Activated CD8-positive, alpha-beta memory T cell treated with anti-CD3 and anti-CD28 coated beads, Interleukin-2, amount 10 ng/mL, durations not matched to agents 7 days and 5 days (primary cell): ENCODE data around the gene DMD. TPM values are rescaled to one million over a fixed set of nuclear protein-coding genes. Genes with fewer than 3 reads are reported as not detected.

ENCODE experiments used
- ATAC-seq: fragments of 150-1000 bp; cut with Tn5 transposase; one replicate; pipeline ENCODE4 v1.10.0; 2021; ENCODE audit warnings: moderate library complexity
- CTCF ChIA-PET: fragments of 350-600 bp; sonication (Branson Sonifier 250); formaldehyde crosslinking; loops from one replicate; lab custom pipeline; 2021; ENCODE audit warnings: antibody characterized with exemption; lab: Charles Lee
- DNase-seq: peaks from one replicate; pipeline ENCODE4 v3.0.0-alpha.2; 2020
- H3K27ac Mint-ChIP-seq: one replicate; pipeline ENCODE4 v1.8.0; 2021; ENCODE audit warnings: mild to moderate bottlenecking, mixed read lengths
- H3K27me3 Mint-ChIP-seq: one replicate; pipeline ENCODE4 v1.8.0; 2021; ENCODE audit warnings: mixed read lengths
- H3K36me3 Mint-ChIP-seq: one replicate; pipeline ENCODE4 v1.8.0; 2021; ENCODE audit warnings: mild to moderate bottlenecking, mixed read lengths
- H3K4me1 Mint-ChIP-seq: one replicate; pipeline ENCODE4 v1.8.0; 2021; ENCODE audit warnings: mixed read lengths
- H3K4me3 Mint-ChIP-seq: one replicate; pipeline ENCODE4 v1.8.0; 2021; ENCODE audit warnings: mild to moderate bottlenecking, moderate library complexity, mixed read lengths
- H3K9me3 Mint-ChIP-seq: one replicate; pipeline ENCODE4 v1.8.0; 2022; ENCODE audit warnings: low read depth, mixed read lengths
- total RNA-seq, 2 experiments: library from RNA; stranded (reverse); gene quantifications; one replicate each; pipeline ENCODE4 v1.2.3, GENCODE V29; 2021

Gene DMD
- total RNA-seq, 2 experiments from 2014 or later = 0.32 to 8.4 TPM

DNA sequence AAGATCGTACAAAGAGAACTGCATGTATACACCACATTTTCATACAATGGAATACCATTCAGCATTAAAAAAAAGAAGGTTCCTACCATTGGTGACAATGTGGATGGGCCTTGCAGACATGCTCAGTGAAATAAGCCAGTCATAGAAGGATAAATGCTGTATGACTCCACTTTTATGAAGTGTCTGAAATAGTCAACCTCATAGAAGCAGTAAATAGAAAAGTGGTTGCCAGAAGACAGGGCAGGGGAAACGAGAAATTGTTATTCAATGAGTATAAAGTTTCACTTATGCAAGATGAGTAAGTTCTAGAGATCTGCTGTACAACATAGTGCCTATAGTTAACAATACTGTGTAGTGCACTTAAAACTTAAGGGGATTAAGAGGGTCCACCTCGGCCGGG lies 1882.1 kb downstream of the DMD start:
- ATAC-seq (no peak), DNase-seq (no peak)
- Mint-ChIP-seq H3K36me3 (no peaks in the 10 kb centered on the region), H3K27me3 (no peaks in the 10 kb centered on the region), H3K4me1 (no peaks in the 10 kb centered on the region), H3K9me3 (peaks cover 2% of the 10 kb centered on the region), H3K27ac (no peak overlapping the region), H3K4me3 (no peak overlapping the region)
- CTCF ChIA-PET = no interaction called here

DNA sequence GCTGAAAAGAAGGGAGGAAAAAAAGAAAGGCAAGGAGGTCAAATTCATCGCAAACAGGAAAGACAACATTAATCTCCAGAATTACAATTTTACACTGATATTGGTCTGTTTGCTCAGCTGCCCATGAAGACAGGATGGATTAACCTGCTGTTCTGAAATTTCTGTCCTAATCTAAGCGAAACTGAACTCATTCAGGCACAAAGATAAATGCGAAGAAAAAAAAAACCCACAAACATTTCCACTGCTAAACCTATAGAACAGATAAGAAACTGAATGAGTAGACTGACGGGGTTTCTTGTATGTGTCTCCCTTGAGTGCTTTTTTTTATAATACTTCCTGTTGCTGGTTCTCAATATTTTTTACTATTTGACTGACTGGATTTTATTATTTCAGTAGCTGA lies 1887.7 kb downstream of the DMD start:
- DNase-seq (no peak), ATAC-seq (no peak)
- H3K36me3 Mint-ChIP-seq = no peaks in the 10 kb centered on the region
- peaks cover 2% of the 10 kb centered on the region for H3K9me3 Mint-ChIP-seq
- H3K4me1 Mint-ChIP-seq = no peaks in the 10 kb centered on the region
- H3K4me3 Mint-ChIP-seq = no peak overlapping the region
- H3K27me3 Mint-ChIP-seq = no peaks in the 10 kb centered on the region
- CTCF ChIA-PET = no interaction called here
- H3K27ac Mint-ChIP-seq = no peak overlapping the region

DNA sequence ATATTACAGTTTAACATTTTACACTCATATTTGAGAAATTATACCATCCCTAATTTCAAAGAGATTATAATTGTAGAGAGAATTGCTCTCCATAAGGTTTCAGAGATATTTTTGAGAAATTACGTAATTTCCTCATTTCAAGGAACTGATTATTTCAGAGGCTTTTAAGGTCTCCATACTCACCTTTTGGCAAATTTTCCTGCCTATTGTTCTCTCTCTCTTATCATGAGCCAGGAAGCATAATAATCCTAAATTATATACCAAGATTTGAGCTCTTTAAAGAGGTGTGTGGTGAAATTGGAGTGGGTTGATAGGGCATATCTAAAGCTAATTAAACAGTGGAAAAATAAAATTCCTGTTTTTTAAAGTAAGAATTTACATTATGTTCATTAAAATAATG lies 1890.6 kb downstream of the DMD start:
- H3K9me3 Mint-ChIP-seq = no peaks in the 10 kb centered on the region
- H3K27me3 Mint-ChIP-seq = no peaks in the 10 kb centered on the region
- H3K4me3 Mint-ChIP-seq = no peak overlapping the region
- no peak for DNase-seq
- no peak for ATAC-seq
- no peaks in the 10 kb centered on the region for H3K4me1 Mint-ChIP-seq
- H3K27ac Mint-ChIP-seq = no peak overlapping the region
- no peaks in the 10 kb centered on the region for H3K36me3 Mint-ChIP-seq
- CTCF ChIA-PET = no interaction called here

DNA sequence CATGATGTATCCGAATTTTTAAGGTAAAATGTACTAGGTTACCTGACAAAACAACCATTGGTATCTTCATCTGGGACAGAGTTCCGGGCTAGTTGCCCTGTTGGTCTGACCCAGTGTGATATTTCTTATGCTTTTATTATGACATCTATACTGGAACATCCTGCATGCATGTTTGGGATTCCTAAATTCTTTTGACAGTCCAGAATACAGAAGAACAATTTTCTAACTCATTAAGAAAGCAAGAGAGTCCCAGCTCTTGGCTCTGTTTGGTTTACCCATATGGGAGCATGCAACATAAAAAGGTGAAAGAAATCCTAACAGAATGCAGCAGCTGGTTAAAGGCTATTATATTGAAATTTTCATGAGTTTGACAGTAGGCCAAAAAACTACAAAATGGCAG lies 1891.8 kb downstream of the DMD start:
- Mint-ChIP-seq H3K4me3 (no peak overlapping the region), H3K27ac (no peak overlapping the region), H3K36me3 (no peaks in the 10 kb centered on the region), H3K27me3 (no peaks in the 10 kb centered on the region), H3K9me3 (no peaks in the 10 kb centered on the region), H3K4me1 (no peaks in the 10 kb centered on the region)
- ATAC-seq (no peak), DNase-seq (no peak)
- CTCF ChIA-PET = no interaction called here

DNA sequence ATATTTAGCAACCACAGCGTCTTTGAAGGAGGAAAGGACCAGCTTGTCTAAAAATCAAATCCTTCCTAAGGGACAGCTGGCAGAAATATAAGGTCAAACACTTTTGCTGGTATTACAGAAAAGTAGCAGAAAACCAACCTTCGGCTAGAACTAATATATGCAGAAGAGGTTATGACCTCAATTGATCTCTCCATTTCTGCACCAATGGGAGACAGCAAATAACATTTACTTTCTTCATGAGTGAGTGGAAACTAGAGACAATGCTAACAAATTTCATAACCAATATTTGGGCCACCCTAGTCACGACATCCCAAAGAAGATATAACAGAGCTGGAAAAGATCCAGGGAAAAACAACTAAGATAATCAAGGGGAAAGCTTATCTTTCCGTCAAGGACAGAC lies 1892.5 kb downstream of the DMD start:
- Mint-ChIP-seq H3K27me3 (no peaks in the 10 kb centered on the region), H3K36me3 (no peaks in the 10 kb centered on the region), H3K9me3 (no peaks in the 10 kb centered on the region), H3K4me3 (no peak overlapping the region), H3K27ac (no peak overlapping the region), H3K4me1 (no peaks in the 10 kb centered on the region)
- DNase-seq (no peak), ATAC-seq (no peak)
- CTCF ChIA-PET = no interaction called here

DNA sequence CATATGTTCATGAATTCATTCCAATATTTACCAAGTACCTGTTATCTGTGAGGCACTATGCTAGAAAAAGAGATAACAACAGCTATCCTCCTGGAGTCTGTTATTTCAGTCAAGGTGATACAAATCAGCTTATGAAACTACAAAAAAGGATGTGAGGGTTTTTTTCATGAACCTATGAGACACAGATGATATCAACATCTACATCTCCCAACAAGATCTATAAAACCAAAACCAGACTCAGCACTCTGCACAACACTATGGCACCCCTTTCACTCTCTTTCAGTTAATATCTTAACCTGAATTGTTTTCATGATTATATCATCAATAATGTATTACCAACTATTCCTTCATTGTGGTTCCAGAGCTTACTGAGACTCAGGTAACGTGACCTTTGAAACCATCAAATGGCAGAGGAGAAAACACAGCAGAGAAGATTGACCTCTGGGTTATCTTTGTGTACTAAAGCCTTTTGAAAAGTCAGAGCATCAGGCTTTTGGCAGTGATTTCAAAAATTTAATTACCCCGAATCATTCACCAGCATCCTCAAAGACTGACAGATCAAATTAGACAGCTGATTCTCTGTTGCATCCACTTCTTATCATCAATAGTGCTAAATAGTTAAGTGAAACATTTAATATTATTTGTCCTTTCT lies 1894.9 kb downstream of the DMD start:
- H3K36me3 Mint-ChIP-seq = no peaks in the 10 kb centered on the region
- H3K4me1 Mint-ChIP-seq = no peaks in the 10 kb centered on the region
- CTCF ChIA-PET = no interaction called here
- DNase-seq = no peak
- H3K27me3 Mint-ChIP-seq = no peaks in the 10 kb centered on the region
- H3K9me3 Mint-ChIP-seq = no peaks in the 10 kb centered on the region
- H3K4me3 Mint-ChIP-seq = no peak overlapping the region
- H3K27ac Mint-ChIP-seq = no peak overlapping the region
- ATAC-seq = no peak

DNA sequence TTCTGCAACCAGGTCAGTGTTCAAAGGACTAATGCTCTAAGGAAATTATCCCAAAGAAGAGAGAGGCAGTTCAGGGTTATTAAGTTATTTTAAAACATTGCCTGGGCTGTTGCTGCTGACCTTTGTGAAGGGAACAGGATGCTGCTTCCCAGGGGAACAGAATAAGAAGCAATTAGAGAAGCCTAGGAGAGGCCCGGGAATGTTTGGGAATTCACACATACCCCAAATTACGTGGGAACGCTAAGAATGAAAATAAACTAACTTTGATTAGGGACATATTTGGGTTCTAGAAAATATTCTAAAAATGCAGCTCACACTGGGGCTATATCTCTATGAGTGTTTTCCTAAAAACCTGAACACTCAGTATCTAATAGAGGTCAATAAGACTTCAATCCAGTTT lies 1896.4 kb downstream of the DMD start:
- Mint-ChIP-seq H3K27ac (no peak overlapping the region), H3K27me3 (no peaks in the 10 kb centered on the region), H3K36me3 (no peaks in the 10 kb centered on the region), H3K9me3 (no peaks in the 10 kb centered on the region), H3K4me3 (no peak overlapping the region), H3K4me1 (no peaks in the 10 kb centered on the region)
- CTCF ChIA-PET = no interaction called here
- no peak for ATAC-seq
- no peak for DNase-seq

DNA sequence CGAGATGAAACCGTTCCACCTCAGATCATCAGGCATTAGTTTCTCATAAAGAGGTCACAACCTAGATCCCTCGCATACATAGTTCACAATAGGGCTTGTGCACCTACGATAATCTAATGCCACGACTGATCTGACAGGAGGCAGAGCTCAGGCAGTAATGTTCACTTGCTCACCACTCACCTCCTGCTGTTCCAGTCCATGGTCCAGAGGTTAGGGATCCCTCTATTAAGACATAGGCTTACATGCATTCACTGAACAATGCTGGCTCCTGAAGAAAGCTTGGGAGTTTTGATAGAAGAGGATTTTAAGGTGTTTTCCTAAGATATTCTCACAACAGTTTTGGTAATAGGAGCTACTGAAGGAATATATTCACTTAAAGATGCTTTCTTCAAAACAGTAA lies 1903.4 kb downstream of the DMD start:
- Mint-ChIP-seq H3K4me1 (no peaks in the 10 kb centered on the region), H3K36me3 (no peaks in the 10 kb centered on the region), H3K27ac (no peak overlapping the region), H3K27me3 (no peaks in the 10 kb centered on the region), H3K9me3 (no peaks in the 10 kb centered on the region), H3K4me3 (no peak overlapping the region)
- CTCF ChIA-PET = no interaction called here
- ATAC-seq (no peak), DNase-seq (no peak)

DNA sequence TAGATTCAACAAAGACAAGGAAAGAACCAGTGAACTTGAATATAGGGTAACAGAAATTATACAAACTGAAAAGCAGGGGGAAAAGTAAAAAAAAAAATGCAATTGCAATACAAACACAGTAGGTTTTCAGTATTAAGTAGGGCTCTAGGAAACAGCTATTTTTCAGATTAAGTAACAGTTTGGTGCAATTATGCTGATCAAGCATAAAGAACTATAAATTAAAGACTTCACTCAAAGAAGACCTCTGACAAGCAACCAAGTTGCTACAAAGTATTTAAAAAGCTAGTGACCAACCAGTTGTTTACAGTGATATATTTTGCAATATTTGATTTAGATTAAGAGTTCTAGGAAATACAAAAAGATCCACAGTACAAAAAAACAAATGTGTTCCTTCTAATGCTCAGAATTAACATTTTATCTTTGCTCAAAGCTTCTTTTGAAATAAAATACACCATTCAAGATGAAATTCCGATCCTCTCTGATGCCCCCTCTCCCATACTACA lies 1908.7 kb downstream of the DMD start:
- Mint-ChIP-seq H3K4me3 (no peak overlapping the region), H3K4me1 (no peaks in the 10 kb centered on the region), H3K27ac (no peak overlapping the region), H3K27me3 (no peaks in the 10 kb centered on the region), H3K9me3 (peaks cover 3% of the 10 kb centered on the region), H3K36me3 (no peaks in the 10 kb centered on the region)
- ATAC-seq (no peak), DNase-seq (no peak)
- CTCF ChIA-PET = no interaction called here

DNA sequence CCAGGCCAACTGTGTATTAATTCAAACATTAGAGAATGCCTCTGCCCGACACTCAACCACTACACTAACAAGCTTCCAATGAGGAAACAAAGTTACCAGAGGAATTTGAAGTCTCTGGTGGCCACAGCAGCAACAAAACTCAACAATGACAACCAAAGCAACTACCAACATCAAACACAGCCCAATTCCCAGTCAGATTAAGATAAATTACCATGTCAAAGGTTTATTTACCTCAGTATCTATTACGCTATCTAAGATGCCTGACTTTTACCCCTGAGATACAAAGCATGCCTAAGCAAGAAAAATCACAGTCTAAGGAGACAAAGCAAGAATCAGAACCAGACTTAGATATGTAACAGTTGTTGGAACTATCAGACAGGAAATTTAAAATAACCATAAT lies 1909.4 kb downstream of the DMD start:
- no peak for DNase-seq

DNA sequence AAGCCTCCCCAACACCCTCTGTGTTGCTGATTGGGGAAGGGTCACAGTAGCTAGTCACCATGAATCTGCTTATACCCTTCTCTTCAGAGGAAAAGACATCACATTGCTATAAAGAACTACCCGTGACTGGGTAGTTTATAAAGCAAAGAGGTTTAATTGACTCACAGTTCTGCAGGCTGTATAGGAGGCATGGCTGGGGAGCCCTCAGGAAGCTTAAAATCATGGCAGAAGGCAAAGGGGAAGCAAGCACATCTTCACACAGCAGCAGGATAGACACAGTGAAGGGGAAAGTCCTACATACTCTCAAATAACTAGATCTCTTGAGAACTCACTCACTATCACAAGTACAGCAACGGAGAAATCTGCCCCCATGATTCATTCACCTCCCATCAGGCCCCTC lies 1910.1 kb downstream of the DMD start:
- no peaks in the 10 kb centered on the region for H3K4me1 Mint-ChIP-seq
- no peak overlapping the region for H3K4me3 Mint-ChIP-seq
- CTCF ChIA-PET = no interaction called here
- DNase-seq (no peak), ATAC-seq (no peak)
- no peaks in the 10 kb centered on the region for H3K36me3 Mint-ChIP-seq
- H3K27ac Mint-ChIP-seq = no peak overlapping the region
- peaks cover 3% of the 10 kb centered on the region for H3K9me3 Mint-ChIP-seq
- no peaks in the 10 kb centered on the region for H3K27me3 Mint-ChIP-seq

More for the DNA sequence above, 1909.4 kb downstream of the DMD start:
- no peak overlapping the region for H3K27ac Mint-ChIP-seq
- ATAC-seq = no peak
- H3K4me3 Mint-ChIP-seq = no peak overlapping the region
- H3K4me1 Mint-ChIP-seq = no peaks in the 10 kb centered on the region
- peaks cover 3% of the 10 kb centered on the region for H3K9me3 Mint-ChIP-seq
- H3K36me3 Mint-ChIP-seq = no peaks in the 10 kb centered on the region
- H3K27me3 Mint-ChIP-seq = no peaks in the 10 kb centered on the region
- CTCF ChIA-PET = no interaction called here

DNA sequence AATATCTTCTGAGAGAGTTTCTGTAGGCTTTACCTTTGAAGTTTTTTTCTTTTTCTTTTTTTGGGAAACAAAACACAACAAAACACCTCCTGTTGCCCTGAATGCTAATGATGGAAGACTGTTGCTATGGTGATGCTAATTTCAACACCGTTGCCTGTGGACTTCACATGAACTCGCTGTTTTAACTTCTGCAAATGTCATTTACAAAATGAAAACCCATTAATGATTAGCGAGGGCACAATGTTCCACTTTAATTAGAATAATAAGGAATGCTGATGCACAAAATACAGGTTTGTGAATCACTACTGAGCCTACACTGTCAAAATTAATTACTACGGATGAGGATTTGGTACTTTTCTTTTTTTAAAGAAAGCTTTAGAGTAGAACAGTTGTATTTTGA lies 1912.4 kb downstream of the DMD start:
- H3K4me3 Mint-ChIP-seq = no peak overlapping the region
- no peak overlapping the region for H3K27ac Mint-ChIP-seq
- peaks cover 3% of the 10 kb centered on the region for H3K9me3 Mint-ChIP-seq
- H3K36me3 Mint-ChIP-seq = no peaks in the 10 kb centered on the region
- no peak for DNase-seq
- no peaks in the 10 kb centered on the region for H3K4me1 Mint-ChIP-seq
- CTCF ChIA-PET = no interaction called here
- no peaks in the 10 kb centered on the region for H3K27me3 Mint-ChIP-seq
- ATAC-seq = no peak

DNA sequence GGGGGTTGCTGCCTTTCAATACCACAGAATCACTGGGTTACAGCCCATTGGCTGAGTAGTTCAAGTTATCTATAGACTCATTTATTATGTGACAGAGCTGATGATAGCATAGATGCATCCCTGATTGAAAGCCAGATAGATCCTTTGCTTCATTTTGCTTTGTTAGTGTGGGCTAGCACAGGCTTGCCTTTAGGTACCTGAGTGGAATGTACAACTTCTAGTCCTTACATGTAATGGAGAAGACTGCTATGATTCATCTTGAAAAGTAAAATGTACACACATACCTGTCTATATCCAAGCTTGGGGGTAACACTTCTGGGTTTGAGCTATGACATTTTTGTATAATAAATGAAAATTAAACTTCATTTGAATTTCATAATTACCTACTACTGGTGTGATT lies 1913.5 kb downstream of the DMD start:
- CTCF ChIA-PET = no interaction called here
- peaks cover 3% of the 10 kb centered on the region for H3K9me3 Mint-ChIP-seq
- no peaks in the 10 kb centered on the region for H3K4me1 Mint-ChIP-seq
- H3K36me3 Mint-ChIP-seq = no peaks in the 10 kb centered on the region
- no peak overlapping the region for H3K27ac Mint-ChIP-seq
- ATAC-seq (no peak), DNase-seq (no peak)
- no peaks in the 10 kb centered on the region for H3K27me3 Mint-ChIP-seq
- no peak overlapping the region for H3K4me3 Mint-ChIP-seq

DNA sequence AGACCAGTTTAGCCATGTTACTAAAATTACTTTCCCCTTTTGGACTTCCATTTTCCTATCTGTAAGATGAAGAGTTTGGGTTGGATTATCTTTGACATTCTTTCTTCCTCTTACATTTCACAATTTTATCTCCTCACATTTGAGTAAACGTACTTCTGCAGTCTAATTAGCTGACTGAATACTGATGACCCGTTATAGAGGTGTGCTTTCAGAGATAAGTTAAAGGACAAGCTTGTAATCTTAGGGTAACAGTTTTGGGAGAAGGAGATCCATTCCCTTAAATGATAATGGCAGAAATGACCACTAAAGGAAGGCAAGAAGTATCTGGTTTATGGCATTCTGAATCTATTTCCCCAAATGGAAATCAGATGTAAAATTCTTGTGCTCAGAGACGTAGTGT lies 1916.9 kb downstream of the DMD start:
- H3K9me3 Mint-ChIP-seq = no peaks in the 10 kb centered on the region
- no peak overlapping the region for H3K4me3 Mint-ChIP-seq
- H3K36me3 Mint-ChIP-seq = no peaks in the 10 kb centered on the region
- no peaks in the 10 kb centered on the region for H3K4me1 Mint-ChIP-seq
- H3K27me3 Mint-ChIP-seq = no peaks in the 10 kb centered on the region
- CTCF ChIA-PET = no interaction called here
- no peak for DNase-seq
- no peak for ATAC-seq
- H3K27ac Mint-ChIP-seq = no peak overlapping the region

DNA sequence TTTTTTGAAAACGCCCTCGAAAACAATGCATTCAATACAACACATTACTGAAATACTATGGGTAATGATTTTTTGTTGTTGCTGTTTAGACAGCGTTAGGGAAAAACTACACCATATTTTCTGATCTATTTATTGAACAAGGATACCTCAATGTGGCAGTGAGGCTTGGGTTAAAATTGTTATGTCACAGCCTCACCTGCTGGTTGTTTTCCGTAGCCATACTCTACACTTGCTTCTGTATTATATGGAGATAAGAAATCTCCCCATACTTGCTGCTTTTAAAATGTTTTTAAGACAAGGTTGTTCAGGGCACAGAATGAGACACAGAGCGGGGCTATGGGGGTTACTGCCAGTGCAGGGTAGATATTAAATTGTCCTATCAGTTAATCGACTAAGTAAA lies 1917.9 kb downstream of the DMD start:
- no peak for ATAC-seq
- Mint-ChIP-seq H3K36me3 (no peaks in the 10 kb centered on the region), H3K27ac (no peak overlapping the region), H3K27me3 (no peaks in the 10 kb centered on the region), H3K4me3 (no peak overlapping the region), H3K9me3 (no peaks in the 10 kb centered on the region), H3K4me1 (no peaks in the 10 kb centered on the region)
- CTCF ChIA-PET = no interaction called here
- DNase-seq = no peak
